GM23248 (cell line): ENCODE measurements around the gene CPB1.

Experiments
- EZH2 ChIP-seq: fragments of 200-600 bp; sonication (generic); IDR thresholded peaks from 2 replicates; pipeline ENCODE4 v1.6.1; 2018; ENCODE audit warnings: antibody characterized with exemption, mild to moderate bottlenecking; ENCODE audit not compliant: insufficient read depth, poor library complexity, severe bottlenecking
- EZH2phosphoT487 ChIP-seq: fragments of 200-600 bp; sonication (generic); IDR thresholded peaks from 2 replicates; pipeline ENCODE4 v1.6.1; 2018; ENCODE audit warnings: antibody characterized with exemption, moderate library complexity, mild to moderate bottlenecking, low read depth; ENCODE audit not compliant: insufficient read depth

- TF ChIP-seq EZH2 (no peak), EZH2phosphoT487 (no peak)
Observed at GRCh38 chr3:148873270-148873927, 45.8 kb downstream of the CPB1 start.
